ENCODE measurements around the gene KAZN.

KAZN gene

DNA sequence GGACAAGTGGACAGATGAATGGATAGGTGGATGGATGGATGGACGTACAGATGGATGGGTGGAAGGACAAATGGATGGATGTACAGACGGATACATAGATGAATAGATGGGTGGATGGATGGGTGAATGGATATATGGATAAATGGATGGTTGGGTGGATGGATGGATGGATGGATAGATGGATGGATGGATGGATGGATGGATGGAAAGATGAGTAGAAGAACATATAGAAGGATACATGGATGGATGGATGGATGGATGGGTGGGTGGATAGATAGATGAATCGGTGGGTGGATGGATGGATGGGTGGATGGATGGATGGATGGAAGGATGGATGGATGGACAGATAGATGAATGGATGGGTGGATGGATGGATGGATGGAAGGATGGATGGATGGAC lies 274.3 kb downstream of the KAZN start:
- DNase-seq: no peak

DNA sequence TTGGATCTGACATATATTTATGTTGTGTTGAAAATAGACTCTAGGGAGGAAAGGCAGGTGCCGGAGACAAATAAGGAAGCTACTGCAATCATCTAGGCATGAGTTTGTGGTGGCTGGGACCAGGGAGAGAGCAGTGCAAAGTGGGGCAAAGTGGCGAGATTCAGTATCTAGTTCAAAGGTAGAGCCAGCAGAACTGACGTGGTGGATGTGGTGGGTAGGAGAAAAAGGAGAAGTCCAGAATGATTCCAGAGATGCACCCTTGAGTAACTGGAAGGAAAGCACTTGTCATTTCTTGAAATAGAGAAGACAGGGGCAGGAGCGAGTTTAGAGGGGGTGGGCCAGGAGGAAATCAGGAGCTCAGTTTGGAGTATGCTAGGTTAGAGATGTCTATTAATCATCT lies 275.2 kb downstream of the KAZN start:
- no peak for DNase-seq

DNA sequence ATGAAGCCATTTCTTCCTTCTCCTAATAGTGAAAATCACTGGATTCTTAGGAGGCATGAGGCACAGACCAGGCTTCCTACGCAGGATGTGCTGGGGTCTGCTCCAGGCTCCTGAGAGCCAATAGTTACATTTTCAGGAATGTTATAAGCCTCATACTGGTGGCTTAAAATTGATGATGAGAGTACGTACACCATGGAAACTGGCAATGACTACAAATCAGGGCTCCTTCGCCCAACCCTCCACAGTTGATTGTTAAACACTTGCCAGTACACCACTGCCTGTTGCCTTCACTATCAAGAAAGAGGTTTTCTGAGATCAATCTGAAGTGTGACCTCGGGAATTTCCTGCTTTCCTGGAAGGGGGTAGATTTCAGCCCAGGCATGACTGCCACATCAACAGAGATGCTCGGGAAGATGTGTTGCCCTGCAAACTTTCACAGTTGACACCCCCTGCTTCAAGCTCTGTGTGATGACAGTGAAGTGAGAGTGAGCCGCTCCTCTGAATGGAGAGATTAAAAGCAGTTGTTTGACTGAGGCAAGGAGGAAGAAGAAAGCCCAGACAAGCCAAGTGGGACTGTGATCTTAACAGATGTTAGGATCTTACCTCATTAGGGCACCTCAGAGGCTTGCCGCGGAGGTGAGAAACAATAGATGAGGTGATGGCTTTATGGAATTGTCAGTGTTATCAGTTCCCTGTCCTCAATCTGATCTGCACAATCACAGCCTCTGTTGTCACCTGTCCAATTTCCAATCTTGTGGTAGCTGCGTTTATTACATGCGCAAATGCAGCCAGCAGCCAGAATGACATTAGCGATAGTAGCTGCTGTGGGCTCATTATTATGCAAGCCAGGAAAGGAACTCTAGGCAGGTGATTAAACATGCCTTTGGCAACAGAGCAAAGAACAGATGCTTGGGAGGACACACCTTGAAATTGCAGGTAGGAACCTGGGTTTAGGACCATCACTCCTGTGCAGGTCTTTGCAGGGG lies 277.3 kb downstream of the KAZN start:
- DNase-seq: peak; percentile 51

DNA sequence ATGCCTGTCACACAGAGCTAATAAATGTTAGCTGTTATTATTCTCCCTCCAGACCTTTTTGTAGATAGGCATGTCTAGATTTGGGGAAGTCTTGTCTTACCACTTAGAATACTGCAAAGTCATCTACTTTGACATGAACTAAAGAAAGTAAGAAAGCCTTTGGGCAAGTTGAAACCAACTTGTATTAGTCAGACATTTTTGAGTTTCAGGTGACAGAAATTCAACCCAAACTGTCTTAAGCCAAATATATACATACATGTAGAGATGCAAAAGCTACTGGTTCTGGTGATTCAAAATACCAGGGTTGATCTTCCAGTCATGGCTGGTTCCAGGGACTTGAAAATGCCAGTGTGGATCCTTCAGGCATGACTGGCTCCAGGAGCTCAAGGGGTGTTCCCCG lies 278.3 kb downstream of the KAZN start:
- no peak for DNase-seq

DNA sequence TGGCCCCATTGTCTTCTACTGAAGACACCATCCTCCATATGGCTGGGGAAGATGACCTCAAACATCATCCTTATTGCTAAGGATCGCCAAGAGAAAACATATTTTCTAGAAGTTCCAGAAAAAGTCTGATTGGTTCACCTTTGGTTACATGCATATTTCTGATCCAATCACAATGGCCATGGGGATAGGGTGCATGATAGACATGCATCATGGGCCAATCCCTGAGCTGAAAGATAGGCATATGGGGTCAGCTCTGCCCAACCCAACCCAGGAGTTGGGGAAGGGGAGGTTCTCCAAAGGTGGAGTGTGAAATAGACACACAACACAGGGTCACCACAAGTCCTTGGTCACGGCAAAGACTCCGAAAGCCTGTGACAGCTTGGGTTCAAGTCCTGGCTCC lies 278.7 kb downstream of the KAZN start:
- DNase-seq: no peak

DNA sequence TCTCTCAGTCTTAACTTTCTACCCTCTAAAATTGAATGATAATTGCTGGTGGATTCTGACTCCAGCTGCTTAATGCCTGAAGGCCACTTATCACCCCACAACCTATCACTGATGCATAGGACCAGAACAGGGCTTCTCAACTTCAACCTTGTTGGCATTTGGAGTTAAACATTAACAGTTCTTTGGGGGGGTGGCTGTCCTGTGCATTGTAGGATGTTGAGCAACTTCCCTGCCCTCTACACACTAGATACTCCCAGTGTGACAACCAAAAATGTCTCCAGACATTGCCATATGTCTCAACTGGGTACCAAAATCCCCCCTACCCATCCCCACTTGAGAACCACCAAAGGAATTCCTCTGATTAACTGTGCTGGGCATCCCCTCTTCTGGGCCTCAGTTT lies 279.6 kb downstream of the KAZN start:
- no peak for DNase-seq

DNA sequence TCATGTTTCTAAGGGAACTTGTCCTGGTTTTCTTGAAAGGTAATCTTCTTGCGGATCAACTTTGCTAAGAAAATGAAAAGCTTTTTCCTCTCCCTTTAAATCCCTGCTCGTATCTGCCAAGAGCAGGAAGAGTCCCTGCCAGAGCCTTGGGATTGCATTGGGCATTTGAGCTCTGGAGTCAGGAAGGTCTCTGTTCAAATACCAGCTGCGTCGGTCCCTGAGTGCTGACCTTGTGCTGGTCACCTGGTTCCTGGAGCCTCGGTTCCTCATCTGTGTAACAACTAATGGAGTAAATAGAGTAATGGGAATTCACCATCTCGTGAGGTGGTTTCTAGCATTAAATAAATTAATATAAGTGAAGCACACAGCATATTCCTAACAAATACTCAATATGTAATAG lies 280.5 kb downstream of the KAZN start:
- no peak for DNase-seq

DNA sequence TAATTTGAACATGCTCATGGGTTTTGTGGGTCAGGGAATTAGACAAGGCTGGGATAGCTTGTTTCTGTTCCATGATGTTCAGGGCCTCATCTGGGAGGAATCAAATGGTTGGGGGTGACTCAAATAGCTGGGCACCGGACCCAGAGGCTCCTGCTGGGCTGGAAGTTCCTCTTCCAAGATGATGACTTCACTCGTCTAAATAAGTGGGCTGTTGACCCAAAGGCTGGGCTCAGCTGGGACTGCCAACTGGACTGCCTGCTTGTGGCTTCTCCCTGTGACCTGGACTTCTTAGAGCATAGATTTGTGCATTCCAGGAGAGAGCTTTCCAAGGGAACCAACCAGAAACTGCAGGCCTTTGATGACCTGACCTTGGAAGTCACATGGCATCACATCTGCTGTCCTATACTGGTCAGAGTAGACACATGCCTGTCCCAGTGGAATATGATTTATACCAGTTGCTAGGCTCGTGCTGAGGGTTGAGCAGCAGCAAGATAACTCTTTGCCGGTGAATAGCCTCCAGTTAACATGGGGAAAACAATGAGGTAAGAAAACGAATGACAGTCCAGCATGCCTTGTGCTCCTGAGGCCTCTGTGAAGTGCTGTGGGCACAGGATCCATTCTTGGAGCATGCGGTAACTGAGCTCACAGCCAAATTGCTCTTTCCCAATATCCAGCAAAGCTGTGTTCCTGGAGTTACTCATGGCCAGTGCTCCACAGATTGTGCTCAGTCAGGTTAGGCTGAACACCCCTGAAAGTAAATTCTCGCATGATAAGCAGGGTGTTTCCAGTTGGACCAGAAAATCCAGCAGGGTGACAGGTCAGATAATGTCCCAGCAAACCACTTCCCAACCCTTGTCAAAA lies 282.2 kb downstream of the KAZN start:
- DNase-seq: no peak

DNA sequence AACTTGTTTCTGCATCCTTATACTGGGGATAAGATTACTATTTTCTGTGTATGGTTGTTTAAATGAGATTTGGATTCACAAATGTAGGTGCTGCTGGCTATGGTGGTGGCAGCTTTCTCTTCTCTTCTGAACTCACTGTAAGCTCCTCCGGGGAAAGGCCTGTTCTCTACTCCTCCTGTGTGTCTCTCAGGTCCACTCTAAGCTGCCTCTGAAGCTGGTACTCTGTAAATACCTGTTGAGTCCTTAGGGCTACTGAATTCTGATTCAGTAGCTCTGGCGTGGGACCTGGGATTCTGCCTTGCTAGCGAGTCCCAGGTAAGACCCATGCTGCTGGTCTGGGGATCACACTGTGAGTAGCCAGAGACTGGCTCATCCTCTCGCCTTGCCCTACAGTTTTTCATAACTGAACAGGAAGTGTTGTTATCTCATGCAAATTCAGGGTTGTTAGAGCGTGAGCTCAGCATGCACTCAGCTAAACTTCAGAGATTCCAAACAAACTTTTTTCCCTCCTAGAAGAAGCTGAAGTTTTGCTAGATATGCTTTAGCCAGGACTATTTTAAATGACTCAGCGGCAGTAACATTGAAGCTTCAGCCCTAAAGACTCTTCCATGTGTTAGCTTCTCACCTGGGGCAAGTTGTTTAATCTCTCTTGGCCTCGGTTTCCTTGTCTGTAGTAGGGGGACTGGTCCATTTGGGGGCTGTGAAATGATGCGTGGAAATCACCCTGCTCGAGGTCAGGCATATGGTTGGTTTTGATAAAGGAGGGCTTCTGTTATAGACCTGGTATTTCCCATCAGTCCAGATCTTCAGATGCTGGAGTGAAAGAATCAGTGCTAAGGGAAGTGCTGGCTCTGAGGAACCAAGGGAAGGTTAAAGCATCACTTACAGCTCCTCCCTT lies 283.5 kb downstream of the KAZN start:
- no peak for DNase-seq

DNA sequence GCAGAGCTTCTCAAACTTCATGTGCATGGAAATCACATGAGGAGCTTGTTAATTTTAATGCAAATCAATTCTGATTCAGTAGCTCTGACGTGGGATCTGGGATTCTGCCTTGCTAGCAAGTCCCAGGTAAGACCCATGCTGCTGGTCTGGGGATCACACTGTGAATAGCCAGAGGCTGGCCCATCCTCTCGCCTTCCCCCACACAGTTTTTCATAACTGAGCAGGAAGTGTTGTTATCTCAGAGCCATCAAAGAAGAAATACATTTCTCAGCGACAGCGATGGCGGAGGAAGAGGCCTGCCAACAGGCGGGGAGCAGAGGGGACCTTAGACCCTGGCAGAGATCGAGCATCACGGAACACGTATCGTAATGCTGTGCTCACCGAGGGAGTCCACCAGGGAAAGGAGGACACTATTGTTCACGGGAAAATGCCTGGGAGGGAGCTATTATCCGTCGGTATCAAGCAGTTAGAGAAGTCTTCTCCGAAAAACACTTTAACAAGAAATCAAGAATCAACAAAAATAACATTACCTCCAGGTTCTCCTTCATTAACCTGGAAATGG lies 286.2 kb downstream of the KAZN start:
- DNase-seq: no peak

DNA sequence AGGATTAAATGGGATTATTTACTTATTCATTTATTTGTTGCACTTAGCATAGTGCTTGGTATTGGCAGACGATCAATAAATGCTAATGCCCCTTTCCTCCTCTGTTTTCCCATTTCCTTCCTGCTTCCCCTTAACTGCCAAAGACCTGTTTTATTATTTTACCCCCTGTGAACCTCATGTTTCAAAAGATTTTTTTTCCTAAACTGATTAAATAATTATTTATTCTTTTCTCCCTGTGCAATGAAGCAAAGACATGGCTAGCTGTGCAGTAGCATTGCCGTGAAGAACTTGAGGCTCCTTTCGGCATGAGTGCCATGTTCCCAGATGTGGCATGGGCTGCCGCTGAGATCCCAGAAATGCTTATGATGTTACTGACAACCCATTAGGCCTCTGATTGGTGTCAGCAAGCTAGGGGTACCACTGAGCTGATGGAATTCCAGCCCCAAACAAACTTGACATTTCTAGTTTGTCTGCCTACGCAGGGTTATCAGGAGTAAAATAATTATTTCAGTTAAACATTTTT lies 288.6 kb downstream of the KAZN start:
- DNase-seq: no peak

DNA sequence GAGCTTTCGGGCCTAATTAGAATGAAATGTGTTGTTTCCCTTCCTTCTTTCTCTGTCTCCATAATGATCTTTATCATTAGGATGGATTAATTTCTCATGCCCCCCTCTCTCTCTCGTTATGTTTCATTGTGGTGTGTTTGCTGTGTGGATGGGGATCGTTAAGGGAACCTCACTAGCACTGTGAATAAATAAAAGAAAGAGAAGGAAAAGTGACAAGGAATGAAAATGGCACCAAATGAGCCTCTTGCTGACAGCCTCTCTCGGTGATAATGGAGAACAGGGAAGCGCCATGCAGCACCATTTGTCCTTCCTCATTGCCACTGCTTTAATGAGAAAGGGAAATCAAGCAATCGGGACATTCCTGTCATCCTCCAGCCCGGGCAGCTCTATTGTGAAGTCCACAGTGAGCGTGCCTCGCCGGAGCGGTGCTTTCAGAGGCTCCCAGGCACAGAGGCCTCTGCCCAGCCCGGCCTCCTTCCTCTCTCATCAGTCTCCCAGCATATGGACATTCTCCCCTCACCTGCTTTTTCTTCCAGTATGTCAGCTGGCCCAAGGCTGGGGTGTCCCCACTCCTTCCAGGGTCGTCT lies 289.4 kb downstream of the KAZN start:
- no peak for DNase-seq

DNA sequence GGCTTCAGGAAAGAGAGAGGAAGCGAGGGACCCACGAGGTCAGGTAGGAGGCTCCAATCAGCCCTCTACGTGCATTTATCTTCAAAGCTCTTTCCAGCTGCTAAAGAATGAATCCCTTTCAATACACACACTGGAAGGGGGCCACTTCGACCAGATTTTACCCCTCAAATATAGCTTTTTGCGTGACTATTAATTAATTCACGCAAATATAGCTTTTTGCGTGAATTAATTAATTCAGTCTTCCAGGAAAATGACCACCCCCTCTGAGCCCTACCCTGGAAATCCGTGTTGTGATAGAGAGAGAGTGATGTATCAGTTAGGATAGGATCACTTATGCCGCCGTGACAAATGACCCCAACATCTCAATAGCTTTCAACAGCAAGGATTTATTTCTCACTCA lies 289.9 kb downstream of the KAZN start:
- DNase-seq: no peak

DNA sequence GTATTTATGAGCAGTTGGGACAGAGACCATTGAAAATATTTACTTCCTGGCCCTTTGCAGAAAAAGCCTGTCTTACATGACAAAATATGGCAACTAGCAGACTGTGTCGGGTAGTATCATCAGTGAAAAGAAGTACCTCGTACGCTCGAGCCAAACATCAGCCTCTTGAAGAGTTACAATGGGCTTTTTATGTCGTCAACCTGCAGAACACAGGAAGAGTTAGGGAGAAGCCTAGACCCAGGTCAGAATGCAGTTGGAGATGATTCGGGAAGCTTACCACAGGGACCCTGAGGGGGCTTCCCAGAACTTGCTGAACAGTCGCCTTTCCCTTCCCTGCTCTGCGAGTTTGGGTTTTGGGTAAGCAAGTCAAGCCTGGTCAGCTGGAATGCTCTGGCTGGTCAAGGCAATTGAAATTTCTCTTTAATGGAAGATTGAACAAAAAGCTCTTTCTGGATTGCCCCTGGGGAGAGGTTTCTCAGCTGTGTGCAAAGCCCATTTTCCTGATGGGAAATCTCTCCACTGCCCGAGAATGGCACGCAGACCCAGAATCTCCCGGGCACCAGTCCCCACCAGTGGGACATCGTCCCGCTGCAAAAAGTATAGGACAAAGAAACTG lies 291.4 kb downstream of the KAZN start:
- DNase-seq: no peak

DNA sequence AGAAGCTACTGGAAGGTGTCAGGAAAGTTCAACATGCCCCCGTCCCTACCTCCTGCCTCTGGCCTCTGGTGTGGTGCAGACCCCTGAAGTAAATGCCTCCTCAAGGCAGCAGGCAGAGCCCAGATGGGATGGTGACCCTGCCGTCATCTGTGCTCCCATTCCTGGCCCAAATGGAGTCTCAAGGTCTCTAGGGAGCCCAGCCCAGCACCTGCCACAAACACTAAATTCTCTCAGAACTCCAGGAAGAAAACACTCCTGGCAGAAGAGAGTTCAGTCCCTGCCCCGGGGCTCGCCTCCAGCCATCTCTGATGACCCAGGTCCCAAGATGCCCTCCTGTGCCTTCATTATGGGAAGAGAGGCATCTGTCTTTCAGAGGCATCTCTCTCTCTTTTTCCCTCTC lies 293.5 kb downstream of the KAZN start:
- no peak for DNase-seq

DNA sequence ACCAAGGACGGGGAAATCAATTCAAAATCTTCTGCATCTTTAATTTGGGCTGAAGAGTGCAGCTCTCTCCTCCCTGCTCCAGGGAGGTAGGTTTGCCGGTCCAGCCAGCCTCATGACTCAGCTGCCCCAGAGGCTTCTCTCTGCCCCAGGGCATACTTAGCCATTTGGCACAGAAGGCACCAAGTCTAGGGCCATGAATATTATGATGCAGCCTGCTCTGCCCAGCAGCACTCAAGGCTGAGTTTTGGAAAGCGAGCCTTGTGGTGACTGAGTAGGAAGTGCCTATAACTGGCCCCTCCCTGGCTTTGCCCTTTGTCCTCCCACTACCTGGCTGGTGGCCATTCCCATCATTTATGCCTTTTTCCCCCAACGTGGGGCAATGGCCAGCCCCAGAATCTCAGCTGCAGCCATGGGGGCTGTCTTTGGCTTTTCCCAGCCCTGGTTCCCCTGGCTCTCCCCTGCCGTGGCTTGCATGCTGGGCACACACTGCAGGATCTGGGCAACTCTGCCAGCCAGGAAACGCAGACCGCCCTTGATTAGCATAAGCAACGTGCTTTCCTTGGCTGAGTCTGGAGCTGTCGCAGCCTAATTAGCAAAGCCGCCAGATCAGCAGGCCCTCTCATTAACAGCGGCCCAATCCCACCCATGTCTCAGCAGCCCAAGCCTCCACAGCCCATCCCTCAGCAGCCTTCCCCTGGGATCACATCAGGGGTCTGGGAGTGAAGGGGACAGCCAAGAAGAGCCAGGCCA lies 296.5 kb downstream of the KAZN start:
- no peak for DNase-seq

DNA sequence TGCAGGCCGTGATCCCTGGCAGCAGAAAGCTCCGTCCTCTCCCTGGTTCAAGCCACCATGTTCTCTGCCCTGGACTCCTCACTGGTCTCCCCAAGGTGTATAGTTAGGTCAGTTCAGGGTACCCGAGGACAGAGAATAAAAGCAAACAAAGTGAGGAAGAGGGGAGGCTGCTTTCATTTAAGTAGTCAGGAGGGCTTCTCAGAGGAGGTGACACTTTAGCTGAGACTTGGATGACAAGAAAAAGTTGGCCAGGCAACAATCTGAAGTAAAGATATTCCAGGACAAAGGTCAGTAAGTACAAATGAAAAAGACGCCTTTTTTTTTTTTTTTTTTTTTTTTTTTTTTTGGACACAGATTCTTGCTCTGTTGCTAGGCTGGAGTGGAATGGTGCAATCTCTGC lies 297.2 kb downstream of the KAZN start:
- no peak for DNase-seq

DNA sequence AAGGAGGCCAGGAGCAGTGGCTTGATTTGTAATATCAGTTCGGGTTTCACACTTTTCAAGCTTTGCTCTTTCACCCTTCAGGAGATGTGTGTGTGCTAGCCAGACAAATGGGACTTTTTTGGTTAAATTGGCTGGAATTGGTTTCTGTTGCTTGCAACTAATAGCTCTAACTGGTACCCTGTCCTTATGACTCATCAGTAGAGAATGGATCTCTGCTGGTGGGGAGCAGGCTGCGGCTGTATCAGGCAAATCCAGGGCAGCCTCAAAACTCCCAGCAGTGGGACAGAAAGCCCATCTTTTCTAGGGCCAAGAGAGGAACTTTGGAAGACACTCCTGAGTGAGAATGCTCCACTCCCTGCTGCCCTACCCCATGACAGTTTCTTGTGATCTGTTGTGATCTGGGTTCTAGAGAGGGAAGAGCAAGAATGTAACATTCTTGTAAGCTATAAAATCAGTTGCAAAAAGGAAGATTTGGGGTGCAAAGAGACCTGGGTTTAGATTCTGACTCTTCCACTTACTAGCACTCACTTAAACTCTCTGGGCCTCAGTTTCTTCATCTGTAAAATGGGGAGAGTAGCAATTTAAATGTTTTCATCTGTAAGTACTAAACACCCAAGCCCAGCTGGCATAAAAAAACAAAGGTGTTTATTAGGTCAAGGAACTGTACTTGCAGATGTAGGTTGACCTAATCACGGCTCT lies 298.0 kb downstream of the KAZN start:
- no peak for DNase-seq

DNA sequence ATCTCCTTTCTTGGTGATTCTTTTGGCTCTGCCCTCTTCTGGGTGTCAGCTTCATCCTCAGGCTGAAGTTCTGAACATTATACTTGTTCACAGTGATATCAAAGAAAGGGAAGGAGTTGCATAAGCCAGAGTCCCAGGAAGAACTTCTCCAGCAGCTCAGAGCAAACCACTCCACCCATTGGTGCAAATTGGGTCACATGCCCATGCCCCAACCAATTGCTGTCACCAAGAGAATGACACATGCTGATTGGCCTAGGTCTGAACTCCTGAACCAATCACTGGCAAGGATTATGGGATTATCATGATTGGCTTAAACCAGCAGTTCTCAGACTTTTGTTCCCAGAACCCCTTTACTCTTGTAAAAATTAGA lies 298.6 kb downstream of the KAZN start:
- DNase-seq: no peak

DNA sequence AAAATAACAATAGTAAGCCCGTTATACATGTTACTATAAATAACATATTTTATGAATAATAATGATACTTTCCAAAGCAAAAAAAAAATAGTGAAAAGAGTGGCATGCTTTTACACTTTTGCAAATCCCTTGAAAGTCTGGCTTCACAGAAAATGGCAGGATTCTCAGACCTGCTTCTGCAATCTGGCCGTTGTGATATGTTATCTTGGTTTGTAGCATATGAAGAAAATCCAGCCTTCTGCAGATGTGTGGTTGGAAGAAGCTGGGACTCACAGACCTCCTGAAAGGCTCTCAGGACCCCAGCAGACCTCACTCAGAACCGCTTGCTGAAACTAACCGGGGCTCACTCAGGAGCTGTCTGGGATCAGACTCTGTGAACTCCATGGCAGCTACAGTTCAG lies 299.1 kb downstream of the KAZN start:
- DNase-seq: no peak
